HEK293 (cell line): ENCODE results near the gene CAD.

ENCODE experiments used
- GFI1B ChIP-seq: fragments of 450-650 bp; formaldehyde crosslinking; IDR thresholded peaks from 2 replicates; pipeline ENCODE4 v1.5.1; 2016; ENCODE audit warnings: missing biosample characterization, missing genetic modification characterization
- PBX3 ChIP-seq: sonication (generic); formaldehyde crosslinking; IDR thresholded peaks from 2 replicates; pipeline ENCODE4 v1.8.1; 2022; ENCODE audit warnings: mild to moderate bottlenecking, moderate library complexity, missing genetic modification reagents
- SCRT2 ChIP-seq: fragments of 450-650 bp; formaldehyde crosslinking; IDR thresholded peaks from 2 replicates; pipeline ENCODE4 v1.5.1; 2016; ENCODE audit warnings: missing biosample characterization, missing genetic modification characterization
- YY1 ChIP-seq: fragments of 450-650 bp; formaldehyde crosslinking; IDR thresholded peaks from 2 replicates; pipeline ENCODE4 v1.5.1; 2018; ENCODE audit warnings: missing biosample characterization, missing genetic modification characterization
- ZNF639 ChIP-seq: fragments of 450-650 bp; formaldehyde crosslinking; IDR thresholded peaks from 2 replicates; pipeline ENCODE4 v1.5.1; 2016; ENCODE audit warnings: missing biosample characterization, missing genetic modification characterization

- no peak for TF ChIP-seq ZNF639 (tag by site-specific recombination)
- no peak for TF ChIP-seq PBX3 (CRISPR knock-in tag)
- no peak for TF ChIP-seq GFI1B (tag by site-specific recombination)
- TF ChIP-seq YY1 (tag by site-specific recombination) = no peak
- TF ChIP-seq SCRT2 (tag by site-specific recombination) = no peak
Observed at GRCh38 chr2:27245626-27246025, 28.5 kb downstream of the CAD start.
